Measurements from ENCODE around the gene SF1. TPM values are rescaled to one million over a fixed set of nuclear protein-coding genes. Genes with fewer than 3 reads are reported as not detected.

The SF1 gene
- polyA plus RNA-seq, 1 of the 3 experiments (the other 2 are of a cell fraction), result 66.3 TPM

- no peak for TF ChIP-seq USF2 (IDR thresholded peaks at IDR 0.05; ENCODE audit: borderline replicate concordance, low read depth, low read length)
These were observed 22.2 kb upstream of the SF1 start (continued) for GRCh38 chr11:64800303-64801157.

DNA sequence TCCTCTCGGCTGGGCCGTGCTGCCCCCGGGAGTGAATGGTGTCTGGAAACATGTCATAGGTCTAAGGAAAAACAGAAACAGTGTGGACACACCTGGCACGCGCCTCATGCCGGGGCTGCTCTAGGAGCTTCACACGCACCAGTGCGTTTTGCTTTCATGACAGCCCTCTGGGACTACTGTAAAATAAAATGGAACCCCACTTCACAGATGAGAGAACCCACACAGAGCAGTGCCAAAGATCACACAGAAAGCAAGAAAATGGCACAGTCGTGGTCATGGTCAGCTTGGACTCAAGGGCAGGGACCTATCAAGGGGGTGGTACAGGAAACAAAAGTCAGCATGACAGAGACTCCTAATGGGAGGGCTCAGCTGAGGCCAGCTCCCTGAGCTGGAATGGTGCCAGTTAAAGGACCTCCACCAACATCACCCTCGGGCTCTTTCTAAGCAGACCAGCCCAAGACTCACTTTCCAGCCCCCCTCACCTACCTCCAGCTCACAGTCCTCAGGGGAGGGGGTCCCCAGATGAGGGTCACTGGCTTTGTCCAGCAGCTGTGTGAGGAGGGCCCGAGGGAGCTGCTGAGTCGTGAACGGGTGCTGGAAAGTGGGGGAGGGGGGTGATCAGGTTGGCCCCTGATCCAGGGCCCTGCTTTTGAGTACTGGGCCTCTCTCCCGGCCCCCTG is 21.4 kb upstream of the SF1 start:
- Histone ChIP-seq H3K4me3 (ENCODE audit: low read depth in 2 of 2, low read length in 1 of 2) (no peak overlapping the region), H3F3A (replicated peaks; ENCODE audit: insufficient read depth) (peaks cover 3% of the 10 kb centered on the region), H3K27ac (ENCODE audit: low read depth in 2 of 2, low read length in 1 of 2) (no peak overlapping the region), H3K4me2 (no peak overlapping the region), H3K27me3 (ENCODE audit: insufficient read depth) (no peaks in the 10 kb centered on the region), H3K79me2 (ENCODE audit: insufficient read depth) (no peaks in the 10 kb centered on the region), H3K9me2 (no peaks in the 10 kb centered on the region), H3K36me3 (replicated peaks in 1 of 2; ENCODE audit: control insufficient read depth in 1 of 2, insufficient read depth in 2 of 2, low read length in 1 of 2) (peaks cover 0 to 21% of the 10 kb centered on the region in 2 experiments), H4K20me1 (ENCODE audit: insufficient read depth) (no peaks in the 10 kb centered on the region), H3K9me3 (no peaks in the 10 kb centered on the region), H3K9ac (no peak overlapping the region), H3K4me1 (ENCODE audit: control insufficient read depth in 1 of 2, insufficient read depth in 2 of 2, low read depth in 1 of 2, low read length in 1 of 2) (peaks cover 7 to 18% of the 10 kb centered on the region in 2 experiments; a peak in 2 of 4 replicates), H2AFZ (ENCODE audit: low read depth) (no peak overlapping the region)
- WGBS (ENCODE audit: low lambda C conversion rate), result 80% methylated on average over 12 of the region's 14 CpGs
- DNase-seq, result peak; percentile 39
- CTCF ChIA-PET, result interaction anchor here (0.6 to 1.9 kb wide), 6 partner anchors 9 to 125 kb away, joined by 3 to 6 read pairs (median 4); no protein-coding TSS in a partner anchor
- TF ChIP-seq TCF12 (IDR thresholded peaks at IDR 0.05), result no peak
- TF ChIP-seq, protein P1, sequence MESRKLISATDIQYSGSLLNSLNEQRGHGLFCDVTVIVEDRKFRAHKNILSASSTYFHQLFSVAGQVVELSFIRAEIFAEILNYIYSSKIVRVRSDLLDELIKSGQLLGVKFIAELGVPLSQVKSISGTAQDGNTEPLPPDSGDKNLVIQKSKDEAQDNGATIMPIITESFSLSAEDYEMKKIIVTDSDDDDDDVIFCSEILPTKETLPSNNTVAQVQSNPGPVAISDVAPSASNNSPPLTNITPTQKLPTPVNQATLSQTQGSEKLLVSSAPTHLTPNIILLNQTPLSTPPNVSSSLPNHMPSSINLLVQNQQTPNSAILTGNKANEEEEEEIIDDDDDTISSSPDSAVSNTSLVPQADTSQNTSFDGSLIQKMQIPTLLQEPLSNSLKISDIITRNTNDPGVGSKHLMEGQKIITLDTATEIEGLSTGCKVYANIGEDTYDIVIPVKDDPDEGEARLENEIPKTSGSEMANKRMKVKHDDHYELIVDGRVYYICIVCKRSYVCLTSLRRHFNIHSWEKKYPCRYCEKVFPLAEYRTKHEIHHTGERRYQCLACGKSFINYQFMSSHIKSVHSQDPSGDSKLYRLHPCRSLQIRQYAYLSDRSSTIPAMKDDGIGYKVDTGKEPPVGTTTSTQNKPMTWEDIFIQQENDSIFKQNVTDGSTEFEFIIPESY (IDR thresholded peaks at IDR 0.05; ENCODE audit: borderline replicate concordance, low read depth), result no peak
- TF ChIP-seq NRF1 (IDR thresholded peaks at IDR 0.05; ENCODE audit: low read depth, low read length), result no peak
- no peak for TF ChIP-seq RFX5 (IDR thresholded peaks at IDR 0.05; ENCODE audit: low read length)
- no peak for TF ChIP-seq FOXM1 (IDR thresholded peaks at IDR 0.05; ENCODE audit: low read depth)
- no peak for TF ChIP-seq FOSL2 (IDR thresholded peaks at IDR 0.05; ENCODE audit: borderline replicate concordance, low read depth)
- no peak for TF ChIP-seq TAF1 (IDR thresholded peaks at IDR 0.05; ENCODE audit: borderline replicate concordance, low read depth, low read length)
- no peak for TF ChIP-seq POLR2AphosphoS5 (IDR thresholded peaks at IDR 0.05; ENCODE audit: low read depth, low read length)
- TF ChIP-seq RCOR1 (IDR thresholded peaks at IDR 0.05; ENCODE audit: low read length), result no peak
- TF ChIP-seq NFIC (IDR thresholded peaks at IDR 0.05; ENCODE audit: borderline replicate concordance), result no peak
- TF ChIP-seq, protein P2, sequence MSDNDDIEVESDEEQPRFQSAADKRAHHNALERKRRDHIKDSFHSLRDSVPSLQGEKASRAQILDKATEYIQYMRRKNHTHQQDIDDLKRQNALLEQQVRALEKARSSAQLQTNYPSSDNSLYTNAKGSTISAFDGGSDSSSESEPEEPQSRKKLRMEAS (IDR thresholded peaks at IDR 0.05; ENCODE audit: low read depth), result no peak
- TF ChIP-seq CHD2 (IDR thresholded peaks at IDR 0.05; ENCODE audit: low read length, partially characterized antibody), result no peak
- TF ChIP-seq, protein P3, sequence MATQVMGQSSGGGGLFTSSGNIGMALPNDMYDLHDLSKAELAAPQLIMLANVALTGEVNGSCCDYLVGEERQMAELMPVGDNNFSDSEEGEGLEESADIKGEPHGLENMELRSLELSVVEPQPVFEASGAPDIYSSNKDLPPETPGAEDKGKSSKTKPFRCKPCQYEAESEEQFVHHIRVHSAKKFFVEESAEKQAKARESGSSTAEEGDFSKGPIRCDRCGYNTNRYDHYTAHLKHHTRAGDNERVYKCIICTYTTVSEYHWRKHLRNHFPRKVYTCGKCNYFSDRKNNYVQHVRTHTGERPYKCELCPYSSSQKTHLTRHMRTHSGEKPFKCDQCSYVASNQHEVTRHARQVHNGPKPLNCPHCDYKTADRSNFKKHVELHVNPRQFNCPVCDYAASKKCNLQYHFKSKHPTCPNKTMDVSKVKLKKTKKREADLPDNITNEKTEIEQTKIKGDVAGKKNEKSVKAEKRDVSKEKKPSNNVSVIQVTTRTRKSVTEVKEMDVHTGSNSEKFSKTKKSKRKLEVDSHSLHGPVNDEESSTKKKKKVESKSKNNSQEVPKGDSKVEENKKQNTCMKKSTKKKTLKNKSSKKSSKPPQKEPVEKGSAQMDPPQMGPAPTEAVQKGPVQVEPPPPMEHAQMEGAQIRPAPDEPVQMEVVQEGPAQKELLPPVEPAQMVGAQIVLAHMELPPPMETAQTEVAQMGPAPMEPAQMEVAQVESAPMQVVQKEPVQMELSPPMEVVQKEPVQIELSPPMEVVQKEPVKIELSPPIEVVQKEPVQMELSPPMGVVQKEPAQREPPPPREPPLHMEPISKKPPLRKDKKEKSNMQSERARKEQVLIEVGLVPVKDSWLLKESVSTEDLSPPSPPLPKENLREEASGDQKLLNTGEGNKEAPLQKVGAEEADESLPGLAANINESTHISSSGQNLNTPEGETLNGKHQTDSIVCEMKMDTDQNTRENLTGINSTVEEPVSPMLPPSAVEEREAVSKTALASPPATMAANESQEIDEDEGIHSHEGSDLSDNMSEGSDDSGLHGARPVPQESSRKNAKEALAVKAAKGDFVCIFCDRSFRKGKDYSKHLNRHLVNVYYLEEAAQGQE (IDR thresholded peaks at IDR 0.05; ENCODE audit: low read depth, low read length), result no peak
- no peak for TF ChIP-seq JUND (IDR thresholded peaks at IDR 0.05)
- TF ChIP-seq GATA2 (CRISPR knock-in tag; IDR thresholded peaks at IDR 0.05), result no peak
- POLR2A ChIA-PET, result no interaction called here

Measured in SK-N-SH (cell line).